ENCODE measurements around the gene POLG2.
"Not testable (repeated sequence)": the region's sequence is repeated elsewhere in the genome, so short reads cannot be mapped to it uniquely, and the experiment has no call there.

The POLG2 gene

DNA sequence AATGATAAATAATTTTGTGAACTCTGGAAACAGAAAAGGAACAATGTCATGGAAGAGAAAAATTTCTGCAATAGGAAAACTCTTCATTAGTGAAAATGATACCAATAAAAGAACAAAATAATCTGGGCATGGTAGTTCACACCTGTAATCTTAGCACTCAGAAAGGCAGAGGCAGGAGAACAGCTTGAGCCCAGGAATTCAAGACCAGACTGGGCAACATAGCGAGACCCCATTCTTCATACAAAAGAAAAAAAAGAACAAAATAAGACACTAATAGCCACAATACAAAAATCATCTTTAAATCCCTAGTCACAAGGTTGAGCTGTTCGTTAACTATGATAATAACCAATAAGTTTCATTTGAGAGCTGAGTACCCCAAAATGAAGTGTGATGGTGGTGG, 8.6 kb downstream of the POLG2 start:
- FAIRE-seq (no peak), DNase-seq (ENCODE audit: insufficient read length, low spot score) (no peak)
- TF ChIP-seq, protein P1, sequence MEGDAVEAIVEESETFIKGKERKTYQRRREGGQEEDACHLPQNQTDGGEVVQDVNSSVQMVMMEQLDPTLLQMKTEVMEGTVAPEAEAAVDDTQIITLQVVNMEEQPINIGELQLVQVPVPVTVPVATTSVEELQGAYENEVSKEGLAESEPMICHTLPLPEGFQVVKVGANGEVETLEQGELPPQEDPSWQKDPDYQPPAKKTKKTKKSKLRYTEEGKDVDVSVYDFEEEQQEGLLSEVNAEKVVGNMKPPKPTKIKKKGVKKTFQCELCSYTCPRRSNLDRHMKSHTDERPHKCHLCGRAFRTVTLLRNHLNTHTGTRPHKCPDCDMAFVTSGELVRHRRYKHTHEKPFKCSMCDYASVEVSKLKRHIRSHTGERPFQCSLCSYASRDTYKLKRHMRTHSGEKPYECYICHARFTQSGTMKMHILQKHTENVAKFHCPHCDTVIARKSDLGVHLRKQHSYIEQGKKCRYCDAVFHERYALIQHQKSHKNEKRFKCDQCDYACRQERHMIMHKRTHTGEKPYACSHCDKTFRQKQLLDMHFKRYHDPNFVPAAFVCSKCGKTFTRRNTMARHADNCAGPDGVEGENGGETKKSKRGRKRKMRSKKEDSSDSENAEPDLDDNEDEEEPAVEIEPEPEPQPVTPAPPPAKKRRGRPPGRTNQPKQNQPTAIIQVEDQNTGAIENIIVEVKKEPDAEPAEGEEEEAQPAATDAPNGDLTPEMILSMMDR (IDR thresholded peaks at IDR 0.05; ENCODE audit: insufficient read depth, missing control alignments), result no peak

GRCh38 chr17:64484380-64484779, 12.5 kb downstream of the POLG2 start:
- TF ChIP-seq, protein P1 (IDR thresholded peaks at IDR 0.05; ENCODE audit: insufficient read depth, missing control alignments), result no peak
- no peak for FAIRE-seq
- no peak for DNase-seq (ENCODE audit: insufficient read length, low spot score)

- TF ChIP-seq, protein P1 (IDR thresholded peaks at IDR 0.05; ENCODE audit: insufficient read depth, missing control alignments), result no peak
- no peak for FAIRE-seq
- DNase-seq (ENCODE audit: insufficient read length, low spot score), result no peak
Measured at GRCh38 chr17:64480951-64481350, 15.9 kb downstream of the POLG2 start.

GRCh38 chr17:64477849-64478248, 19.0 kb downstream of the POLG2 start:
- DNase-seq (ENCODE audit: insufficient read length, low spot score), result no peak
- no peak for FAIRE-seq
- TF ChIP-seq, protein P1 (IDR thresholded peaks at IDR 0.05; ENCODE audit: insufficient read depth, missing control alignments), result no peak

- FAIRE-seq (no peak), DNase-seq (ENCODE audit: insufficient read length, low spot score) (no peak)
- TF ChIP-seq, protein P1 (IDR thresholded peaks at IDR 0.05; ENCODE audit: insufficient read depth, missing control alignments), result no peak
Measured at GRCh38 chr17:64472564-64472963, 24.3 kb downstream of the POLG2 start.

GRCh38 chr17:64471440-64471839, 25.4 kb downstream of the POLG2 start:
- no peak for FAIRE-seq

DNA sequence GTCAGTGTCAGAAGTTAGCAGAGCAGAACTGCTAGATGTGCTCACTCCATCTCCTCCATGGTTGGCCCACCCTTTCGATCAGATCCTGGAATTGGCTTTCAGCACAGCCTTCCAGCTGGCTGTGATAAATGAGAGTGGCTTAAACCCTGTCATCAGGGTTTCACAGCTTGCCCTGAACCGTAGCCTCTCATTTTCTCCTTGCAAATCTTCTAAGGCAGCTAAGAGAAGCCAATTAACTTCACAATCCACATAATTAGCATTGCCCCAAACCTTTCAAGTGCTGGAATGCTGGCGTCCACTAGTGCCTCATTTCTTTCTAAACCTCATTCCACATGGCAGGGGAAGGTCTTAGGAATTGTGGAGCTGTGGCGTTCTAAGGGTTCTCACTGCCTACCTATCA, 26.2 kb downstream of the POLG2 start:
- no peak for DNase-seq (ENCODE audit: insufficient read length, low spot score)
- FAIRE-seq, result no peak
- TF ChIP-seq, protein P1 (IDR thresholded peaks at IDR 0.05; ENCODE audit: insufficient read depth, missing control alignments), result no peak

More at GRCh38 chr17:64471440-64471839, 25.4 kb downstream of the POLG2 start:
- TF ChIP-seq, protein P1 (IDR thresholded peaks at IDR 0.05; ENCODE audit: insufficient read depth, missing control alignments), result no peak
- no peak for DNase-seq (ENCODE audit: insufficient read length, low spot score)

GRCh38 chr17:64466834-64467233, 30.0 kb downstream of the POLG2 start:
- DNase-seq (ENCODE audit: insufficient read length, low spot score), result not testable (repeated sequence)

More at GRCh38 chr17:64466834-64467233, 30.0 kb downstream of the POLG2 start:
- FAIRE-seq, result not testable (repeated sequence)
